ENCODE measurements around the gene ABHD17A. TPM values are rescaled to one million over a fixed set of nuclear protein-coding genes. Genes with fewer than 3 reads are reported as not detected.
A peak's percentile ranks its signal among the peaks of the same experiment; 100 is the strongest.

Gene ABHD17A
- total and polyA plus RNA-seq, 9 donors, result 55.7 to 73.5 (median 59.0) TPM

- Histone ChIP-seq H3K4me1 (ENCODE audit: control insufficient read depth, insufficient read depth, low read length) (peaks cover 9% of the 10 kb centered on the region), H3K4me3 (ENCODE audit: low read length) (no peak overlapping the region), H3K27ac (ENCODE audit: low read length) (no peak overlapping the region), H3K36me3 (ENCODE audit: control insufficient read depth, insufficient read depth, low read length) (peaks cover 28% of the 10 kb centered on the region), H3K9me3 (replicated peaks; ENCODE audit: control insufficient read depth, low read depth, low read length) (no peaks in the 10 kb centered on the region), H3K27me3 (ENCODE audit: control insufficient read depth, insufficient read depth, low read length) (no peaks in the 10 kb centered on the region)
- no peak for DNase-seq
- 97% methylated on average over 76 of the region's 77 CpGs for WGBS (ENCODE audit: insufficient coverage)
These were observed 27.6 kb upstream of the ABHD17A start for GRCh38 chr19:1912760-1913505.

DNA sequence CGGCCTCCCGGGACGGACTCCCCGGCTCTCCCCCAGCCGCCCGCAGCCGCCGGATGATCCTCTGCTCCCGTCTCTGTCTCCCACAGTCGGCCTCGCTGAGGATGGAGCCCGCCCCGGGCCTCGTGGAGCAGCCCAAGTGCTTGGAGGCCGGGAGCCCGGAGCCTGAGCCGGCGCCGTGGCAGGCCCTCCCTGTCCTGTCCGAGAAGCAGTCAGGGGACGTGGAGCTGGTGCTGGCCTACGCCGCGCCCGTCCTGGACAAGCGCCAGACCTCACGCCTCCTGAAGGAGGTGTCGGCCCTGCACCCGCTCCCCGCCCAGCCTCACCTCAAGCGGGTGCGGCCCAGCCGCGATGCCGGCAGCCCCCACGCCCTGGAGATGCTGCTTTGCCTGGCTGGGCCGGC is 26.7 kb upstream of the ABHD17A start:
- Histone ChIP-seq H3K27me3 (ENCODE audit: control insufficient read depth, insufficient read depth, low read length) (no peaks in the 10 kb centered on the region), H3K27ac (ENCODE audit: low read length) (no peak overlapping the region), H3K4me3 (ENCODE audit: low read length) (no peak overlapping the region), H3K4me1 (ENCODE audit: control insufficient read depth, insufficient read depth, low read length) (peaks cover 16% of the 10 kb centered on the region), H3K36me3 (ENCODE audit: control insufficient read depth, insufficient read depth, low read length) (peaks cover 21% of the 10 kb centered on the region), H3K9me3 (replicated peaks; ENCODE audit: control insufficient read depth, low read depth, low read length) (no peaks in the 10 kb centered on the region)
- DNase-seq, result no peak
- WGBS (ENCODE audit: insufficient coverage), result 94% methylated on average over 37 of the region's 37 CpGs

DNA sequence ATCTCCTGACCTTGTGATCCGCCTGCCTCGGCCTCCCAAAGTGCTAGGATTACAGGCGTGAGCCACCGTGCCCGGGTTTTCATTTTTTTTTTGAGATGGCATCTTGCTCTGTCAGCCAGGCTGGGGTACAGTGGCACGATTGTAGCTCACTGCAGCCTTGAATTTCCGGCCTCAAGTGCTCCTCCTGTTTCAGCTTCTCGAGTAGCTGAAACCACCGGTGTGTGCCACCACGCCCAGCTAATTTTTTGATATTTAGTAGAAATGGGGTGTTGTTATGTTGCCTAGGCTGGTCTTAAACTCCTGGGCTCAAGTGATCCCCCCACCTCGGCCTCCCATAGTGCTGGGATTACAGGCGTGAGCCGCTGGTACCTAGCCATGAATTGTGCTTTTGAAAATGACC is 25.8 kb upstream of the ABHD17A start:
- Histone ChIP-seq H3K4me3 (ENCODE audit: low read length) (no peak overlapping the region), H3K36me3 (ENCODE audit: control insufficient read depth, insufficient read depth, low read length) (peaks cover 21% of the 10 kb centered on the region), H3K9me3 (replicated peaks; ENCODE audit: control insufficient read depth, low read depth, low read length) (no peaks in the 10 kb centered on the region), H3K27me3 (ENCODE audit: control insufficient read depth, insufficient read depth, low read length) (no peaks in the 10 kb centered on the region), H3K27ac (ENCODE audit: low read length) (no peak overlapping the region), H3K4me1 (ENCODE audit: control insufficient read depth, insufficient read depth, low read length) (peaks cover 16% of the 10 kb centered on the region)
- DNase-seq, result no peak
- WGBS (ENCODE audit: insufficient coverage), result 93% methylated on average over 10 of the region's 13 CpGs

GRCh38 chr19:1910177-1910576 is 24.9 kb upstream of the ABHD17A start:
- DNase-seq, result no peak
- Histone ChIP-seq H3K27ac (ENCODE audit: low read length) (no peak overlapping the region), H3K9me3 (replicated peaks; ENCODE audit: control insufficient read depth, low read depth, low read length) (no peaks in the 10 kb centered on the region), H3K27me3 (ENCODE audit: control insufficient read depth, insufficient read depth, low read length) (no peaks in the 10 kb centered on the region), H3K36me3 (ENCODE audit: control insufficient read depth, insufficient read depth, low read length) (peaks cover 19% of the 10 kb centered on the region), H3K4me3 (ENCODE audit: low read length) (no peak overlapping the region), H3K4me1 (ENCODE audit: control insufficient read depth, insufficient read depth, low read length) (peaks cover 20% of the 10 kb centered on the region)
- WGBS (ENCODE audit: insufficient coverage), result 91% methylated on average over 6 of the region's 10 CpGs

DNA sequence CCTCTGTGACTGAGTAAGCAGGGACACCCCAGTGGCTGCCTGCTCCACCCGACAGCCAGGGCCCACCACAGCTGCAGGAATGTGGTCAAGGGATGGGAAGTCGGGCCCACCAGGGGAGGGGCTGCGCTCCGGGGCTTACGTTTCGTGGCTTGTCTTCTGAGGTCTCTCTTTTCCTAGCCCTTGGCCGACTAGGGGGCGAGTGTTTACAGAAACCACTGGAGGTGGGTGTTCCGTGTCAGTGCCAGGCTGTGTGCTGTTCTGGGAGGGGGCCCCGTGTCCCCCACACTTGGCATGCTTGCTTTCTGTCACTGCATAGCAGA is 24.4 kb upstream of the ABHD17A start:
- WGBS (ENCODE audit: insufficient coverage), result 39% methylated on average over 6 of the region's 10 CpGs
- no peaks in the 10 kb centered on the region for H3K27me3 ChIP-seq (ENCODE audit: control insufficient read depth, insufficient read depth, low read length)
- H3K9me3 ChIP-seq (replicated peaks; ENCODE audit: control insufficient read depth, low read depth, low read length), result no peaks in the 10 kb centered on the region
- peaks cover 15% of the 10 kb centered on the region for H3K36me3 ChIP-seq (ENCODE audit: control insufficient read depth, insufficient read depth, low read length)
- H3K4me1 ChIP-seq (ENCODE audit: control insufficient read depth, insufficient read depth, low read length), result peaks cover 22% of the 10 kb centered on the region
- no peak overlapping the region for H3K27ac ChIP-seq (ENCODE audit: low read length)
- no peak for DNase-seq
- no peak overlapping the region for H3K4me3 ChIP-seq (ENCODE audit: low read length)

- no peaks in the 10 kb centered on the region for H3K9me3 ChIP-seq (replicated peaks; ENCODE audit: control insufficient read depth, low read depth, low read length)
- no peaks in the 10 kb centered on the region for H3K27me3 ChIP-seq (ENCODE audit: control insufficient read depth, insufficient read depth, low read length)
- H3K36me3 ChIP-seq (ENCODE audit: control insufficient read depth, insufficient read depth, low read length), result peaks cover 8% of the 10 kb centered on the region
- H3K4me3 ChIP-seq (ENCODE audit: low read length), result no peak overlapping the region
- no peak overlapping the region for H3K27ac ChIP-seq (ENCODE audit: low read length)
- DNase-seq, result no peak
- peaks cover 25% of the 10 kb centered on the region for H3K4me1 ChIP-seq (ENCODE audit: control insufficient read depth, insufficient read depth, low read length)
- WGBS (ENCODE audit: insufficient coverage), result 89% methylated on average over 12 of the region's 13 CpGs
These were observed 23.0 kb upstream of the ABHD17A start for GRCh38 chr19:1908364-1908678.

- H3K27me3 ChIP-seq (ENCODE audit: control insufficient read depth, insufficient read depth, low read length), result no peaks in the 10 kb centered on the region
- H3K9me3 ChIP-seq (replicated peaks; ENCODE audit: control insufficient read depth, low read depth, low read length), result no peaks in the 10 kb centered on the region
- WGBS (ENCODE audit: insufficient coverage), result 79% methylated on average over 36 of the region's 43 CpGs
- peaks cover 25% of the 10 kb centered on the region for H3K4me1 ChIP-seq (ENCODE audit: control insufficient read depth, insufficient read depth, low read length)
- H3K36me3 ChIP-seq (ENCODE audit: control insufficient read depth, insufficient read depth, low read length), result peaks cover 3% of the 10 kb centered on the region
- H3K4me3 ChIP-seq (ENCODE audit: low read length), result no peak overlapping the region
- H3K27ac ChIP-seq (ENCODE audit: low read length), result peak overlapping the region; percentile 13
- no peak for DNase-seq
These were observed 22.5 kb upstream of the ABHD17A start for GRCh38 chr19:1907563-1908363.

DNA sequence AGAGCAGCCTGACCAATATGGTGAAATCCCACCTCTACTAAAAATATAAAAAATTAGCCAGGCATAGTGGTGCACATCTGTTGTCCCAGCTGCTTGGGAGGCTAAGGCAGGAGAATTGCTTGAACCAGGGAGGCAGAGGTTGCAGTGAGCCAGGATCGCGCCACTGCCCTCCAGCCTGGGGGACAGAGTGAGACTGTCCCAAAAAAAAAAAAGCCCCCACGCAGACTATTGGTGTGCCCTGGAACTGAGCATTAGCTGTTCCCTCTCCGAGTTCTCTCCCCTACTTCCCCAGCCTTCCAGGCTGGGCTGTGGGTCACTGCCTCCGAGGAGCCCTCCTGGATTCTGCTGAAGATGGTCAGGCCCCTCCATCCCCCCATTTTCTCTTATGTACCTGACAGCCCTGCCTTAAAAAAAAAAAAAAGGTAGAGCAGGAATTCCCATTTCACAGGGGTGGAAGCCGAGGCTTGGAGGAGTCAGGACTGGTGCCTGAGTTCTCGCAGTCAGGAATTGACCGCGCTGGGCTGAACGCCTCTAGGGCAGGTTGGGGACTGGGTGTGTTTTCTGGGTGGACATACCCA is 21.8 kb upstream of the ABHD17A start:
- no peak for DNase-seq
- no peak overlapping the region for H3K27ac ChIP-seq (ENCODE audit: low read length)
- 88% methylated on average over 8 of the region's 10 CpGs for WGBS (ENCODE audit: insufficient coverage)
- no peaks in the 10 kb centered on the region for H3K9me3 ChIP-seq (replicated peaks; ENCODE audit: control insufficient read depth, low read depth, low read length)
- H3K4me3 ChIP-seq (ENCODE audit: low read length), result no peak overlapping the region
- peaks cover 25% of the 10 kb centered on the region for H3K4me1 ChIP-seq (ENCODE audit: control insufficient read depth, insufficient read depth, low read length)
- H3K27me3 ChIP-seq (ENCODE audit: control insufficient read depth, insufficient read depth, low read length), result no peaks in the 10 kb centered on the region
- peaks cover 3% of the 10 kb centered on the region for H3K36me3 ChIP-seq (ENCODE audit: control insufficient read depth, insufficient read depth, low read length)

- Histone ChIP-seq H3K9me3 (replicated peaks; ENCODE audit: control insufficient read depth, low read depth, low read length) (no peaks in the 10 kb centered on the region), H3K4me1 (ENCODE audit: control insufficient read depth, insufficient read depth, low read length) (peaks cover 25% of the 10 kb centered on the region), H3K4me3 (ENCODE audit: low read length) (peak overlapping the region; percentile 69), H3K36me3 (ENCODE audit: control insufficient read depth, insufficient read depth, low read length) (peaks cover 3% of the 10 kb centered on the region), H3K27me3 (ENCODE audit: control insufficient read depth, insufficient read depth, low read length) (no peaks in the 10 kb centered on the region), H3K27ac (ENCODE audit: low read length) (peak overlapping the region; percentile 61)
- DNase-seq, result no peak
- WGBS (ENCODE audit: insufficient coverage), result 80% methylated on average over 1 of the region's 15 CpGs
These were observed 20.6 kb upstream of the ABHD17A start for GRCh38 chr19:1905863-1906375.

GRCh38 chr19:1905110-1905862 is 20.0 kb upstream of the ABHD17A start, which contains the start of the genes ADAT3 and SCAMP4:
TSS of gene ADAT3 (plus strand) at chr19:1905399. CDS start at chr19:1912048, 6,649 bp downstream.
TSS of gene SCAMP4 (plus strand) at chr19:1905399. CDS start at chr19:1915020, 9,621 bp downstream.
- no peaks in the 10 kb centered on the region for H3K27me3 ChIP-seq (ENCODE audit: control insufficient read depth, insufficient read depth, low read length)
- H3K36me3 ChIP-seq (ENCODE audit: control insufficient read depth, insufficient read depth, low read length), result peaks cover 3% of the 10 kb centered on the region
- H3K4me1 ChIP-seq (ENCODE audit: control insufficient read depth, insufficient read depth, low read length), result peaks cover 25% of the 10 kb centered on the region
- peak within 1 kb of the TSS; percentile 69 for H3K4me3 ChIP-seq (ENCODE audit: low read length)
- H3K9me3 ChIP-seq (replicated peaks; ENCODE audit: control insufficient read depth, low read depth, low read length), result no peaks in the 10 kb centered on the region
- peak within 1 kb of the TSS; percentile 90 for H3K27ac ChIP-seq (ENCODE audit: low read length)
- DNase-seq, result peak; percentile 100
- under 1% methylated on average over 88 of the region's 92 CpGs for WGBS (ENCODE audit: insufficient coverage)

All from muscle of leg (tissue), 11 donors.